ENCODE measurements around the gene TRIM26. TPM values are rescaled to one million over a fixed set of nuclear protein-coding genes. Genes with fewer than 3 reads are reported as not detected.

Gene TRIM26
- total and polyA plus RNA-seq, 7 donors, result 13.1 to 36.4 (median 15.6) TPM

DNA sequence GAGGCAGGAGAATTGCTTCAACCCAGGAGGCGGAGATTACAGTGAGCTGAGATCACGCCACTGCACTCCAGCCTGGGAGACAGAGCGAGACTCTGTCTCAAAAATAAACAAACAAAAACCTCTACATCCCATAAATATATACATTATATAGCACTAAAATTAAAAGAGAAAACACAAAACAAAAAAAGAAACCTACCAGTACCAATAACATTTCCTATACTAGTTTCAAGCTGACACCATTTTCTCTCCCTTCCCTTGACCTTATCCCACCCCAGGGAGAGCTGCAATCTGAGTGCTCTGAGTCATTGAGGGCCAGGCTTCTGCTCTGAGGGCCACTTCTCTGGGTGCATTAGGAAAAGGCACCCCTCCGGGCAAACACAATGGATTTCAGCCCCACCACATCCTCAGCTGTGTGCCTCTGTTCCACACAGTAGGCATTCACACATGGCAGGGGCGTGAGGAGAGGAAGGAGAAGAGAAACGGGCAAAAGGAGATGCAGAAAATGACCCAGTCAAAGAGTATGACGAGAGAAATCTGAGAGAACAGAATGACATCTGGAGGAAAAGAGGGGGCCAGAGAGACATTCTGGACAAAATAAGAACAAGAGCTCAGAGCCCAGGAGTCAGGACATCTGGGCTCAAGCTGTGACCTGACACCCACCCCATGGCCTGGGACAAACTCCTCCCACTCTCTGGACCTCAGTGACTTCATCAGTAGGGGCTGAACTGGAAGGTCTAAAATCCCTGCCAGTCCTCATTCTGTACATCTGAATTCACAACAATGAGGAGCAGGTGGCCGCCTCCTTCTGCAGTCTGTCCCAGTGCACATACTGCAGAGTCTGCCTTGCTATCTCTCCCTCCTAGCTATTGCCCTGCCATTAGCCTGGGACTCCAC, 18.2 kb downstream of the TRIM26 start:
- no peak for DNase-seq
- Histone ChIP-seq H3K4me1 (no peaks in the 10 kb centered on the region), H3K4me3 (no peak overlapping the region), H3K36me3 (ENCODE audit: insufficient read depth in 1 of 2, low read depth in 1 of 2) (peaks cover 11 to 90% of the 10 kb centered on the region in 2 donors), H3K27me3 (ENCODE audit: insufficient read depth in 3 of 3, low read length in 2 of 3) (no peaks in the 10 kb centered on the region), H3K27ac (no peak overlapping the region), H3K9me3 (no peaks in the 10 kb centered on the region)
- TF ChIP-seq, protein P1, sequence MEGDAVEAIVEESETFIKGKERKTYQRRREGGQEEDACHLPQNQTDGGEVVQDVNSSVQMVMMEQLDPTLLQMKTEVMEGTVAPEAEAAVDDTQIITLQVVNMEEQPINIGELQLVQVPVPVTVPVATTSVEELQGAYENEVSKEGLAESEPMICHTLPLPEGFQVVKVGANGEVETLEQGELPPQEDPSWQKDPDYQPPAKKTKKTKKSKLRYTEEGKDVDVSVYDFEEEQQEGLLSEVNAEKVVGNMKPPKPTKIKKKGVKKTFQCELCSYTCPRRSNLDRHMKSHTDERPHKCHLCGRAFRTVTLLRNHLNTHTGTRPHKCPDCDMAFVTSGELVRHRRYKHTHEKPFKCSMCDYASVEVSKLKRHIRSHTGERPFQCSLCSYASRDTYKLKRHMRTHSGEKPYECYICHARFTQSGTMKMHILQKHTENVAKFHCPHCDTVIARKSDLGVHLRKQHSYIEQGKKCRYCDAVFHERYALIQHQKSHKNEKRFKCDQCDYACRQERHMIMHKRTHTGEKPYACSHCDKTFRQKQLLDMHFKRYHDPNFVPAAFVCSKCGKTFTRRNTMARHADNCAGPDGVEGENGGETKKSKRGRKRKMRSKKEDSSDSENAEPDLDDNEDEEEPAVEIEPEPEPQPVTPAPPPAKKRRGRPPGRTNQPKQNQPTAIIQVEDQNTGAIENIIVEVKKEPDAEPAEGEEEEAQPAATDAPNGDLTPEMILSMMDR (IDR thresholded peaks at IDR 0.05), result no peak
- intact Hi-C loops (cut with DNase I), result no loop called here
- ATAC-seq, result no peak
- WGBS, 3 donors, result 84 to 92% (median 88%) methylated on average over 8 of the region's 8 CpGs

DNA sequence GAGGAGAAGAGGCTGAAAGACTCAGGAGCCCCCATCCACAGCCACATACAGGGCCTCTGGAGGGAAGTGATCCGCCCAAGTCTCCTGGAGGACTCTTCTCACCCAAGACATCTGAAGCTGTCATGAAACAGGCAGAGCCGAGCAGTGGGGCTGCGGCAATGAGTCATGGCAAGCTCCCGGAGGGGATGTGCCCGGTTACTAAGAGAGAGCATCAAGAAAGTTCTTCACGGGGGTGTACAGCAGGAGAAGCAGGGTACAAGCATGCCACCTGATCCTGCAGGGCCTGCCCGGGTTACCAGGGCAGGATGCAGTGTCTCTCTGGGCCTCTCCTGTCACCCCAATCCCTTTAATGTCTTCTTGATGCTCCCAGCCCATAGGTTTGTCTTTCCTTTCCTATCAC, 21.1 kb downstream of the TRIM26 start:
- intact Hi-C loops (cut with DNase I), result no loop called here
- DNase-seq (no peak), ATAC-seq (no peak)
- Histone ChIP-seq H3K4me1 (no peaks in the 10 kb centered on the region), H3K27me3 (ENCODE audit: insufficient read depth in 3 of 3, low read length in 2 of 3) (no peaks in the 10 kb centered on the region), H3K27ac (no peak overlapping the region), H3K9me3 (no peaks in the 10 kb centered on the region), H3K36me3 (ENCODE audit: insufficient read depth in 1 of 2, low read depth in 1 of 2) (peaks cover 19 to 91% of the 10 kb centered on the region in 2 donors), H3K4me3 (no peak overlapping the region)
- 83 to 94% (median 86%) methylated on average over 7 of the region's 7 CpGs for WGBS, 3 donors
- TF ChIP-seq, protein P1 (IDR thresholded peaks at IDR 0.05), result no peak

DNA sequence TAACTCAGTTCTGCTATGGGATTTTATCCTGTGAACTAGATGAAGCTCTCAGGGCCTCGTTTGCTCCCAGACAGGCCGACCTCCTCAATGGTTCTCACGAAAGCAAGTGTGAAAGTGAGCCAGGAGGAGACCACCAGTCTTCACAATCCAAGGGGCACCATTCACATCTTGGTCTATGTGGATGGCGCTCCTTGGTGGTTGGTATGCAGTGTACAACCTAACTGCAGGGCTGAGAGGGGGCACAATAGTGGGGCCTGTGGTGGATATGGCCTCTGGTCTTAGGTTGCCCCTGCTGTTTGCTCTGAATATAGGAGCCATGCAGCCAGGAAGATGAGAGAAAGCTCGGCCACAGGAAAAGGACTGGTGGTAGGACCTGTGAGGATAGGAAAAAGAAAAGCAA, 24.7 kb downstream of the TRIM26 start:
- Histone ChIP-seq H3K27ac (no peak overlapping the region), H3K4me3 (no peak overlapping the region), H3K4me1 (no peaks in the 10 kb centered on the region), H3K9me3 (no peaks in the 10 kb centered on the region), H3K36me3 (ENCODE audit: insufficient read depth in 1 of 2, low read depth in 1 of 2) (peaks cover 18 to 79% of the 10 kb centered on the region in 2 donors), H3K27me3 (ENCODE audit: insufficient read depth in 3 of 3, low read length in 2 of 3) (no peaks in the 10 kb centered on the region)
- TF ChIP-seq, protein P1 (IDR thresholded peaks at IDR 0.05), result no peak
- 91 to 95% (median 93%) methylated on average over 5 of the region's 5 CpGs for WGBS, 3 donors
- ATAC-seq, result no peak
- DNase-seq, result no peak
- intact Hi-C loops (cut with DNase I), result no loop called here

DNA sequence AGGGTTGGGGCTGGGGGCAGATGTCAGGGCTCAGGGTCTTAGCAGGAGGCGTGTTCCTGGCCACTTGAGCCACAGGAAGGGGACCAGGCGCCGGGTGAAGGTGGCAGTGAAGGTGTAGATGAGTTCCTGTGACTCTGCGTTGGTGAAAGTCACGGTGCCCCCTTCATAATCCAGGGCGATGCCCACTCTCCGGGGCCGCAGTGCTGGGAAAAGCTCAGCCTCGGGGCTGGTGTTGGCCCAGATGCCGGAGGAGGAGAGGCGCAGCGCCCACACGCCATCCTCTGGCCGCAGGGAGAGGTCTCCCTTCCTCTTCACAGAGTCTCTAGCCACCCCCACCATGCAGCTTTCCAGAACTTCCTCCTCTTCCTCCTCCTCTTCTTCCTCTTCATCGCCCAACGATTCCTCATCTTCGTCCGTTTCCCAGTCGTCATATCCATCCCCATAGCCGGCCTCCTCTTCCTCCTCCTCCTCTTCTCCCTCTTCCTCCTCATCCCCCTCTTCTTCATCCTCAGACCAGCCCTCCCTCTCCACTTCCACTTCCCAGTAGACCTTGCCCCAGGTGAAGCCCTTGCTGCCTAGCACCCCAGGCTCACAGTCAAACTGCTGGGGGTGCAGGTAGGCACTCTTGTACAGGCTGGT, 27.2 kb downstream of the TRIM26 start:
- no peak for ATAC-seq
- Histone ChIP-seq H3K27ac (no peak overlapping the region), H3K27me3 (ENCODE audit: insufficient read depth in 3 of 3, low read length in 2 of 3) (no peaks in the 10 kb centered on the region), H3K4me1 (no peaks in the 10 kb centered on the region), H3K4me3 (no peak overlapping the region), H3K9me3 (no peaks in the 10 kb centered on the region), H3K36me3 (ENCODE audit: insufficient read depth in 1 of 2, low read depth in 1 of 2) (peaks cover 18 to 58% of the 10 kb centered on the region in 2 donors)
- 92 to 96% (median 94%) methylated on average over 20 of the region's 20 CpGs for WGBS, 3 donors
- TF ChIP-seq, protein P1 (IDR thresholded peaks at IDR 0.05), result no peak
- DNase-seq, result no peak
- intact Hi-C loops (cut with DNase I), result no loop called here

Measured in psoas muscle (tissue), 8 donors.